Activated naive CD8-positive, alpha-beta T cell treated with anti-CD3 and anti-CD28 coated beads, Interleukin-2, amount 50 U/mL, for 24 hours (primary cell): ENCODE data around the gene RBMS3.
"Not testable (repeated sequence)": the region's sequence is repeated elsewhere in the genome, so short reads cannot be mapped to it uniquely, and the experiment has no call there.

Source experiments
- ATAC-seq: fragments of 150-1000 bp; cut with Tn5 transposase; one replicate; pipeline ENCODE4 v1.10.0; 2021
- DNase-seq: peaks from one replicate; pipeline ENCODE4 v3.0.0; 2021
- H3K27ac Mint-ChIP-seq: one replicate; pipeline ENCODE4 v1.8.0; 2021; ENCODE audit warnings: mild to moderate bottlenecking, mixed read lengths
- H3K27me3 Mint-ChIP-seq: one replicate; pipeline ENCODE4 v1.8.0; 2021; ENCODE audit warnings: mixed read lengths
- H3K36me3 Mint-ChIP-seq: one replicate; pipeline ENCODE4 v1.8.0; 2021; ENCODE audit warnings: low read depth, mixed read lengths
- H3K4me1 Mint-ChIP-seq: one replicate; pipeline ENCODE4 v1.8.0; 2021; ENCODE audit warnings: mixed read lengths
- H3K4me3 Mint-ChIP-seq: one replicate; pipeline ENCODE4 v1.8.0; 2021; ENCODE audit warnings: mild to moderate bottlenecking, moderate library complexity, mixed read lengths
- H3K9me3 Mint-ChIP-seq: one replicate; pipeline ENCODE4 v1.8.0; 2021; ENCODE audit warnings: mixed read lengths

The RBMS3 gene

GRCh38 chr3:29520764-29521163 is 239.9 kb downstream of the RBMS3 start:
- ATAC-seq: no peak
- H3K4me3 Mint-ChIP-seq: no peak overlapping the region
- peaks cover 9% of the 10 kb centered on the region for H3K9me3 Mint-ChIP-seq
- no peak overlapping the region for H3K27ac Mint-ChIP-seq
- H3K27me3 Mint-ChIP-seq: peaks cover 8% of the 10 kb centered on the region
- H3K4me1 Mint-ChIP-seq: peaks cover 1% of the 10 kb centered on the region
- DNase-seq: no peak
- H3K36me3 Mint-ChIP-seq: no peaks in the 10 kb centered on the region

- Mint-ChIP-seq H3K27ac (no peak overlapping the region), H3K4me3 (no peak overlapping the region), H3K36me3 (no peaks in the 10 kb centered on the region), H3K9me3 (peaks cover 4% of the 10 kb centered on the region), H3K4me1 (no peaks in the 10 kb centered on the region), H3K27me3 (peaks cover 4% of the 10 kb centered on the region)
- DNase-seq (no peak), ATAC-seq (no peak)
These were observed 240.4 kb downstream of the RBMS3 start for GRCh38 chr3:29521293-29521692.

DNA sequence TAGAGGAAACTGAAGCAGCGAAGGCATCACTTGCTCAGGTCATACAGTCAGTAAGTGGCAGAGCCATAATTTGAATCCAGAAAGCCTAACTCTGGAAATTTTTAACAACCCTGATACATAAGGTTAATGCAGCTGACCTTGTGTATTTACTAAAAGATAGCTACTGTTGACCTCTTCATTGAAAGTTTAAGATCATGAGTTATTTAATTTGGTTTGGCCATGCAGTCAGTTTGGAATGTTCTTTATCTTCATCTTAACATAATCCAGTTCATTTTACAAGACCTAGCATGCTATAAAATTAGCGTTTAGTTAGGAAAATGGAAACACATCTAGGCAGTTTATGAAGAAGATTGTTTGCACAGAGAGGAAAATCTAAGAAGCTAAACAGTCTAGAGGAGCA is 240.9 kb downstream of the RBMS3 start:
- H3K9me3 Mint-ChIP-seq: peaks cover 3% of the 10 kb centered on the region
- DNase-seq (no peak), ATAC-seq (no peak)
- no peaks in the 10 kb centered on the region for H3K4me1 Mint-ChIP-seq
- H3K27me3 Mint-ChIP-seq: peaks cover 4% of the 10 kb centered on the region
- no peaks in the 10 kb centered on the region for H3K36me3 Mint-ChIP-seq
- H3K27ac Mint-ChIP-seq: no peak overlapping the region
- H3K4me3 Mint-ChIP-seq: no peak overlapping the region

GRCh38 chr3:29524433-29524832 is 243.6 kb downstream of the RBMS3 start:
- H3K27me3 Mint-ChIP-seq, DNase-seq, H3K4me3 Mint-ChIP-seq, H3K27ac Mint-ChIP-seq, ATAC-seq, H3K36me3 Mint-ChIP-seq, H3K9me3 Mint-ChIP-seq, H3K4me1 Mint-ChIP-seq: not testable (repeated sequence)

GRCh38 chr3:29525254-29525881 is 244.5 kb downstream of the RBMS3 start:
- H3K27ac Mint-ChIP-seq: no peak overlapping the region
- ATAC-seq (no peak), DNase-seq (no peak)
- H3K4me3 Mint-ChIP-seq: no peak overlapping the region
- no peaks in the 10 kb centered on the region for H3K36me3 Mint-ChIP-seq
- peaks cover 3% of the 10 kb centered on the region for H3K9me3 Mint-ChIP-seq
- H3K4me1 Mint-ChIP-seq: no peaks in the 10 kb centered on the region
- H3K27me3 Mint-ChIP-seq: peaks cover 2% of the 10 kb centered on the region

DNA sequence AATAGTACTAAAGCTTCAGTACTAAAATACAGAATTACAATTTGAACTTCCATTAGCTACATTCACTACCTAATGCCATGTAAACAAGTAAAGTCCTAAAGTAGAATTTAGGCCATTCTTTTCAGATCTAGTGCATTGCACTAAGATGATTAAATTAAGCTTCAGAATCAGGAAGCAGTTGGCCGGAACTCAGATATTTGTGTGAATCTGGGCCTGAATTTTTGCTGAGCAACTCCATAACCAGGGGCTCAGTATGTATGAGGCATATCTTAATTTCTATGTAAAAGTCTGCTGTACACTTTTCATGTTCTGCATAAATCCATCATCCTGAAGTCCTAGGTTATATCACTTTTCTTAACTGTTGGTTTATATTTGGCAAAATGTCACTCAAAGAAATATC is 246.4 kb downstream of the RBMS3 start:
- Mint-ChIP-seq H3K4me3 (no peak overlapping the region), H3K27ac (no peak overlapping the region), H3K4me1 (no peaks in the 10 kb centered on the region), H3K9me3 (peaks cover 3% of the 10 kb centered on the region), H3K36me3 (no peaks in the 10 kb centered on the region), H3K27me3 (peaks cover 2% of the 10 kb centered on the region)
- DNase-seq: no peak
- ATAC-seq: no peak

GRCh38 chr3:29531644-29532043 is 250.8 kb downstream of the RBMS3 start:
- Mint-ChIP-seq H3K4me1 (no peaks in the 10 kb centered on the region), H3K27ac (no peak overlapping the region), H3K4me3 (no peak overlapping the region), H3K27me3 (no peaks in the 10 kb centered on the region), H3K36me3 (no peaks in the 10 kb centered on the region), H3K9me3 (no peaks in the 10 kb centered on the region)
- ATAC-seq (no peak), DNase-seq (no peak)

- ATAC-seq (no peak), DNase-seq (no peak)
- Mint-ChIP-seq H3K27me3 (no peaks in the 10 kb centered on the region), H3K4me3 (no peak overlapping the region), H3K9me3 (no peaks in the 10 kb centered on the region), H3K27ac (no peak overlapping the region), H3K4me1 (no peaks in the 10 kb centered on the region), H3K36me3 (no peaks in the 10 kb centered on the region)
These were observed 251.6 kb downstream of the RBMS3 start for GRCh38 chr3:29532473-29532872.

GRCh38 chr3:29534006-29534405 is 253.1 kb downstream of the RBMS3 start:
- H3K27ac Mint-ChIP-seq: no peak overlapping the region
- ATAC-seq (no peak), DNase-seq (no peak)
- no peaks in the 10 kb centered on the region for H3K27me3 Mint-ChIP-seq
- no peaks in the 10 kb centered on the region for H3K9me3 Mint-ChIP-seq
- no peak overlapping the region for H3K4me3 Mint-ChIP-seq
- H3K36me3 Mint-ChIP-seq: no peaks in the 10 kb centered on the region
- no peaks in the 10 kb centered on the region for H3K4me1 Mint-ChIP-seq

DNA sequence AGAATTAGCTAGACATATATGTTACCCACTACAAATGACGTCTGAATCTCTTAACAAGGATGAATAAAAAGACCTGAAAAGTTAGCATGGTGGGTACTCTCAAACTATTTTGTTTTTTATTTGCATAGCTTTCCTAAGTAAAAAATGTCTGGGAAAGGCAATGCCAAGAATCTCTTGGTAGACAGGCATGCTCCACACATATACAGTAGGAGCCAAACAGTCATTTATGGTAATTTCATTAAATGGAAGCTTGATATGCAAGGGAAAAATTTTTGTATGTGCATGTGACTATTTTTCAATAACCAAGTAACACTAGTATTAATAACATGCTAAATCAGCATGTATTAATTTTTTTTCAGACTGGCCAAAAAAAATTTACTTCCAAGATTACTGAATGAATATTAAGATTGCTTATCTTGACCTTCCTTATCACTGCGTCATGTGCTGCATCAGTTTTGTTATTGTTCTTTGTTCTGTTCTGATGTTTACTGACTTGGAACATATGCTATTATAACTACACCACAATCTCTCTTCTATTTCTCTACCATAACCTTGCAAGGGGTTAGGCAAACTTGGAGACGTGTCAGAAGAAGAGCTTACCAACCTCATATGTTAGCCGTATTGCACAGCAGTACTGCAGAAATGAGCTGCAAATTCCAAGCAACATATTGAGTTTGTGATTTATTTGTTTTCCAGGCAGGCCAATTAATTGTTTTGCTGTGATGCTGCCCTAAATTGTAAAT is 255.3 kb downstream of the RBMS3 start:
- Mint-ChIP-seq H3K27me3 (no peaks in the 10 kb centered on the region), H3K9me3 (no peaks in the 10 kb centered on the region), H3K27ac (no peak overlapping the region), H3K36me3 (no peaks in the 10 kb centered on the region), H3K4me3 (no peak overlapping the region), H3K4me1 (no peaks in the 10 kb centered on the region)
- no peak for DNase-seq
- ATAC-seq: no peak

GRCh38 chr3:29537889-29538609 is 257.2 kb downstream of the RBMS3 start:
- H3K4me3 Mint-ChIP-seq: no peak overlapping the region
- H3K27ac Mint-ChIP-seq: no peak overlapping the region
- H3K4me1 Mint-ChIP-seq: no peaks in the 10 kb centered on the region
- ATAC-seq: no peak
- H3K36me3 Mint-ChIP-seq: no peaks in the 10 kb centered on the region
- no peak for DNase-seq
- no peaks in the 10 kb centered on the region for H3K9me3 Mint-ChIP-seq
- no peaks in the 10 kb centered on the region for H3K27me3 Mint-ChIP-seq

DNA sequence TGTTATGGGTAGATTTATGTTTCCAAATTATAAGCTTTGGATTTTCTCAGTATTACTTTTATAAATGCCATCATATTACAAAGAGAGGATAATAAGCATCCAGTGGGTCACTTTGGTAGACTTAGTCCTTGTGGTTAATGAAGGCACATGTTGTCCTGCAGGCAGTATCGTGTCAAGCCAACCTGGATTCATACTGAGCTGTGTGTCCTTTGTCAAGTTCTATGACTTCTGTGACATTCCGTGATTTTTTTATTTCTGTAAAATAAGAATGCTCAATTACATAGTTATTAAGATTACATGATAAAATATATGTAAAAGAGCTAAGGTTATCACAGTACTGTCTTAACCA is 257.7 kb downstream of the RBMS3 start:
- no peaks in the 10 kb centered on the region for H3K36me3 Mint-ChIP-seq
- no peaks in the 10 kb centered on the region for H3K9me3 Mint-ChIP-seq
- no peaks in the 10 kb centered on the region for H3K4me1 Mint-ChIP-seq
- H3K27me3 Mint-ChIP-seq: no peaks in the 10 kb centered on the region
- ATAC-seq: no peak
- no peak for DNase-seq
- no peak overlapping the region for H3K4me3 Mint-ChIP-seq
- H3K27ac Mint-ChIP-seq: no peak overlapping the region

- Mint-ChIP-seq H3K27ac (no peak overlapping the region), H3K36me3 (no peaks in the 10 kb centered on the region), H3K4me1 (no peaks in the 10 kb centered on the region), H3K27me3 (no peaks in the 10 kb centered on the region), H3K9me3 (no peaks in the 10 kb centered on the region), H3K4me3 (no peak overlapping the region)
- DNase-seq (no peak), ATAC-seq (no peak)
These were observed 259.7 kb downstream of the RBMS3 start for GRCh38 chr3:29540544-29540943.

DNA sequence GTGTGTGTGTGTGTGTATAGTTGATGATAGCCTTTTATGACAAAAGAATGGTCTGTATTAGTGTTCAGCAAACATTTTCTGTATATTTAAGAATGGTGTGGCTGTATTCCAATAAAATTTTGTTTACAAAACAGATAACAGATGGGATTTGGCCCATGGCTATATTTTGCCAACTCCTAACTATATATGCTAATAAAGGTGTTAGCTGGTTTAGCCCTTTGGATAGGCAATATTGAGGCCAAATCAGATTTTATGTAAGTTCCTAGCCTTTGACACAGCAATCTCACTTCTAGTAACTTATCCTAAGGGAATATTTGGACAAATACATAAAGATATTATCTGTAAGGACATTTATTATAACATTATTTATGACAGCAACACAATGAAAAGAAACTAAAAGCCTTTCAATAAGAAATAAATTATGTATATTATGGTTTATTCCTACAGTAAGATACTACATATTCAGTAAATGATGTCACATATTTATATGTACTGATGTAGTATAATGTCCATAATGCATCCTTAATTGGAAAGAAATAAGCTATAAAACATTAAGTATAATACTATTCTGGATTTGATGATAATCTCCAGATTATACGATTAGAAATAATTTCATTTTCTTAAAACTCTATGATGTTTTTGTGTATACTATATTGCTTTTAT is 264.0 kb downstream of the RBMS3 start:
- DNase-seq (no peak), ATAC-seq (no peak)
- no peaks in the 10 kb centered on the region for H3K4me1 Mint-ChIP-seq
- no peak overlapping the region for H3K4me3 Mint-ChIP-seq
- H3K27ac Mint-ChIP-seq: no peak overlapping the region
- peaks cover 3% of the 10 kb centered on the region for H3K27me3 Mint-ChIP-seq
- H3K9me3 Mint-ChIP-seq: no peaks in the 10 kb centered on the region
- no peaks in the 10 kb centered on the region for H3K36me3 Mint-ChIP-seq

DNA sequence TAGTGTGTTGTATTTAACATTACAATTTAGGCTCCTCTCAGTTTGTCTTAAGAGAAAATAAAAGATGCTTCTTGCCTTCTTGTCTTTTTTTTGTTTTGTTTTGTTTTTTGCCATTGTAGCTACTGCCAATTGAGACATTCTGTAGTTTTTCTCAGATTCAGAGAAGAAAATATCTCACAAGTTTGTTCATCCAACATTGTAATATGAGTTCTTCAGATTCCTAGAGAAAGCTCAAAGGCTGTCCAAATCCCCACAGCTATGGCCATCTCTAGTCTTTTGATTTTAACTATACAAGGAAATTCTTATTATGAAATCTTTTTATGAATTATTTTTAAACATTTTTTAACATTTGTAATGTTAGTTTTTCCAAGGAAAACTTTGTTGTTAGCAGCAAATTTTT is 264.7 kb downstream of the RBMS3 start:
- Mint-ChIP-seq H3K9me3 (no peaks in the 10 kb centered on the region), H3K4me3 (no peak overlapping the region), H3K27ac (no peak overlapping the region), H3K36me3 (no peaks in the 10 kb centered on the region), H3K27me3 (peaks cover 3% of the 10 kb centered on the region), H3K4me1 (no peaks in the 10 kb centered on the region)
- DNase-seq: no peak
- ATAC-seq: no peak
